ENCODE data around the gene ZNF217. TPM values are rescaled to one million over a fixed set of nuclear protein-coding genes. Genes with fewer than 3 reads are reported as not detected.
A peak's percentile ranks its signal among the peaks of the same experiment; 100 is the strongest.
"Not testable (repeated sequence)": the region's sequence is repeated elsewhere in the genome, so short reads cannot be mapped to it uniquely, and the experiment has no call there.

Gene ZNF217
- total RNA-seq, 1 experiment from 2014 or later, result 27.0 TPM

GRCh38 chr20:53621482-53622246 lies 28.0 kb upstream of the ZNF217 start:
- DNase-seq (ENCODE audit: low spot score), result peak; percentile 81
- CTCF ChIA-PET, result no interaction called here
- POLR2A ChIA-PET (ENCODE audit: low non-redundant PET), result interaction anchor here (0.5 kb wide), 1 partner anchor 29 kb away, joined by 3 read pairs; no protein-coding TSS in a partner anchor
- no TSS peak for BruUV-seq (replicated peaks)
- no peaks in the 10 kb centered on the region for H3K36me3 ChIP-seq (ENCODE audit: insufficient read depth, low read length, poor library complexity, severe bottlenecking)
- no peaks in the 10 kb centered on the region for H3K27me3 ChIP-seq (replicated peaks; ENCODE audit: insufficient read depth, low read depth, low read length, poor library complexity)
- TF ChIP-seq CTCF (conservative IDR thresholded peaks at IDR 0.05; ENCODE audit: low read depth, low read length) (no peak), EZH2 (IDR thresholded peaks at IDR 0.05; ENCODE audit: borderline replicate concordance, low read depth, low read length, poor library complexity, severe bottlenecking) (no peak)
- intact Hi-C loops (cut with micrococcal nuclease; ENCODE audit: unreplicated experiment), result no loop called here
- no peak overlapping the region for H3K4me3 ChIP-seq (ENCODE audit: low read depth, low read length, poor library complexity, severe bottlenecking)
- no peaks in the 10 kb centered on the region for H3K9me3 ChIP-seq (ENCODE audit: low read depth, low read length, poor library complexity, severe bottlenecking)
- peaks cover 35% of the 10 kb centered on the region for H3K4me1 ChIP-seq (ENCODE audit: insufficient read depth, low read length, poor library complexity, severe bottlenecking)
- H3K27ac ChIP-seq (ENCODE audit: low read depth, low read length, poor library complexity, severe bottlenecking), result peak overlapping the region; percentile 80

GRCh38 chr20:53618490-53619000 lies 24.9 kb upstream of the ZNF217 start:
- H3K27ac ChIP-seq (ENCODE audit: low read depth, low read length, poor library complexity, severe bottlenecking); H3K4me3 ChIP-seq (ENCODE audit: low read depth, low read length, poor library complexity, severe bottlenecking); H3K27me3 ChIP-seq (replicated peaks; ENCODE audit: insufficient read depth, low read depth, low read length, poor library complexity); POLR2A ChIA-PET (ENCODE audit: low non-redundant PET); H3K36me3 ChIP-seq (ENCODE audit: insufficient read depth, low read length, poor library complexity, severe bottlenecking); DNase-seq (ENCODE audit: low spot score); intact Hi-C loops (cut with micrococcal nuclease; ENCODE audit: unreplicated experiment); CTCF ChIA-PET; H3K9me3 ChIP-seq (ENCODE audit: low read depth, low read length, poor library complexity, severe bottlenecking); BruUV-seq (replicated peaks): not testable (repeated sequence)
- H3K4me1 ChIP-seq (ENCODE audit: insufficient read depth, low read length, poor library complexity, severe bottlenecking), result peaks cover 33% of the 10 kb centered on the region

GRCh38 chr20:53617791-53618489 lies 24.3 kb upstream of the ZNF217 start:
- no peak overlapping the region for H3K4me3 ChIP-seq (ENCODE audit: low read depth, low read length, poor library complexity, severe bottlenecking)
- TF ChIP-seq EZH2 (IDR thresholded peaks at IDR 0.05; ENCODE audit: borderline replicate concordance, low read depth, low read length, poor library complexity, severe bottlenecking) (no peak), CTCF (conservative IDR thresholded peaks at IDR 0.05; ENCODE audit: low read depth, low read length) (no peak)
- H3K9me3 ChIP-seq (ENCODE audit: low read depth, low read length, poor library complexity, severe bottlenecking), result no peaks in the 10 kb centered on the region
- intact Hi-C loops (cut with micrococcal nuclease; ENCODE audit: unreplicated experiment), result no loop called here
- no peak overlapping the region for H3K27ac ChIP-seq (ENCODE audit: low read depth, low read length, poor library complexity, severe bottlenecking)
- DNase-seq (ENCODE audit: low spot score), result no peak
- CTCF ChIA-PET, result interaction anchor here (0.7 kb wide), 1 partner anchor 1236 kb away, joined by 3 read pairs; no protein-coding TSS in a partner anchor
- H3K27me3 ChIP-seq (replicated peaks; ENCODE audit: insufficient read depth, low read depth, low read length, poor library complexity), result no peaks in the 10 kb centered on the region
- H3K4me1 ChIP-seq (ENCODE audit: insufficient read depth, low read length, poor library complexity, severe bottlenecking), result peaks cover 33% of the 10 kb centered on the region
- POLR2A ChIA-PET (ENCODE audit: low non-redundant PET), result no interaction called here
- H3K36me3 ChIP-seq (ENCODE audit: insufficient read depth, low read length, poor library complexity, severe bottlenecking), result no peaks in the 10 kb centered on the region
- BruUV-seq (replicated peaks), result no TSS peak

- intact Hi-C loops (cut with micrococcal nuclease; ENCODE audit: unreplicated experiment); POLR2A ChIA-PET (ENCODE audit: low non-redundant PET); H3K9me3 ChIP-seq (ENCODE audit: low read depth, low read length, poor library complexity, severe bottlenecking); H3K36me3 ChIP-seq (ENCODE audit: insufficient read depth, low read length, poor library complexity, severe bottlenecking); H3K27me3 ChIP-seq (replicated peaks; ENCODE audit: insufficient read depth, low read depth, low read length, poor library complexity); CTCF ChIA-PET; H3K27ac ChIP-seq (ENCODE audit: low read depth, low read length, poor library complexity, severe bottlenecking); H3K4me3 ChIP-seq (ENCODE audit: low read depth, low read length, poor library complexity, severe bottlenecking); DNase-seq (ENCODE audit: low spot score); BruUV-seq (replicated peaks): not testable (repeated sequence)
- H3K4me1 ChIP-seq (ENCODE audit: insufficient read depth, low read length, poor library complexity, severe bottlenecking), result peaks cover 26% of the 10 kb centered on the region
Measured at GRCh38 chr20:53616489-53616888, 22.9 kb upstream of the ZNF217 start.

All from A673 (cell line).